ENCODE results near the gene SPDYE4.

The SPDYE4 gene

DNA sequence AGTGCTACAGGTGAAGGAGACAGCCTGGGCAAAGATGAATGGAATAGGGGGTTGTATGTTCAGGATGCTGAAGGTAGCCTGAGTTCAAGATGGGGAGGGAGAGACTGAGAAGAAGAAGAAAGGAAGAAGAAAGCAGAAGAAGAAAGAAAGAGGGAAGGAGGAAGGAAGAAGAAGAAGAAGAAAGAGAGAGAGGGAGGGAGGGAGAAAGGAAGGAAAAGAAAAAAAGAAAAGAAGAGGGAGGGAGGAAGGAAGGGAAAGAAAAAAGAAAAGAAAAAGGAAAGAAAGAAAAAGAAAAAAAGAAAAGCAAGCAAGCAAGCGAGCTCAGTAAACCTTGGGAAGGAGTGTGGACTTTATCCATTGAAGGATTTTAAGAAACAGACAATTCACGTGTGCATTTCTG is 21.6 kb downstream of the SPDYE4 start:
- no peak for DNase-seq

DNA sequence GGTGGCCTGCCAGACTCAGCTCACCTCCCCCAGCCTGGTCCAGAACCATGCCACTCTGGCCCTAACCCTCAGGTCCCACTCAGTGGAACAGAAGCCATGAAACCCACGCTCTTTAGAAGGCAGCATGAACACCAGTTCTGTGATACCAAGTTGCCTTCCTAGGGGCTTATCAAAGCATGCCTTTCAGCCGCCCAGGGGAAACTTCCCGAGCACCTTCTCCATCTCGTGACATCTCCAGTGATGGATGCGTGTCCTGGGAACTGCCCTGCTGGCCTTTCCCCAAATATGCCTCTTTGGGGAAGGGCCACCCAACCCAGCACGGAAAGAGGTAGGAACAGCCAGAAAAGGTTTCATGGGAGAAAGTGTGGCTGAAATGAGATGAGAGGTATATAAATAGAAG is 22.0 kb downstream of the SPDYE4 start:
- no peak for DNase-seq

DNA sequence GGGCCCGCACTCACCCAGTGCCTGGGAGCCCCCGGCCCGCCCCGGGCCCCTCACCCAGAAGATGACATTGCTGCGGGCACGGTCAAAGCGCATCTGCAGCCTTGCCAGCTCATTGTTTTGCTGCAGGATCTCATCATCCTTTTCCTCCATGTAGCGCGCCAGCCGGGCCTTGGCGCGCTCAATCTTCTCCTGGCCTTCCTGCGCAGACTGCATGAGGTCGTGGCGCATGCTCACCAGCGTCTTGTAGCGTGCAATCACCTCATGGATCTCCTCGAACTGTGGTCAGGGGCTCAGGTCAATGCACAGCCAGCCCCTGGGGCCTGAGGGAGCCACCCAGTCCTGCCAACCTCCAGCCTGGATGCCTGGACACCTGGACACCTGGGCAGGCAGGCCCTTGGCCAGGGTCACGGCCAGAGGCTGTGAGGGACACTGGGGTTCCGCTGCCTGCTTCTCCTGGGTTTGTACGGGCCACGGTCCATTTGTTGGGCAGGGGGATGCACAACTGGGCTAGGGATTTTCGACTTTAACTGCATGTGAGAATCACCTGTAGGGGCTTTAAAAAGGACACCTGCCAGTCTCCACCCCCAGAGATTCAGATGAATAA is 22.9 kb downstream of the SPDYE4 start:
- no peak for DNase-seq

DNA sequence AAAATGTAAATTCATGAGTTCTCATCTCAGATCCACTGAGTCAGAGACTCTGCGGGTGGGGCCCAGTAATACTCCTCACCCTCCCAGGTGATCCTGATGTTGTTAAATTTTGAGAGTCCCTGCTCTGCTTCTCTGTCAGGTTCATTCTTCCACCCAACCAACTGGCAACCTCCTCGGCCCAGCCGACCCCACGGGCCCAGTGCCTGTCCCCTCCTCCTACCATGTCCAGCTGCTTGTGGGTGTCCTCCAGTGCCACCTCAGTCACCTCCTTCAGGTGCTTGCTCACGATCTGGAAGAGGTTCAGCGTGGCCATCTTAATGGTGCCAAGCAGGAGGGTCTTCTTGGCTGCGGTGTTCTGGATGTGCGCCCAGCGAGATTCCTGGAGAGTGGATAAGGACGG is 23.5 kb downstream of the SPDYE4 start:
- DNase-seq = no peak

DNA sequence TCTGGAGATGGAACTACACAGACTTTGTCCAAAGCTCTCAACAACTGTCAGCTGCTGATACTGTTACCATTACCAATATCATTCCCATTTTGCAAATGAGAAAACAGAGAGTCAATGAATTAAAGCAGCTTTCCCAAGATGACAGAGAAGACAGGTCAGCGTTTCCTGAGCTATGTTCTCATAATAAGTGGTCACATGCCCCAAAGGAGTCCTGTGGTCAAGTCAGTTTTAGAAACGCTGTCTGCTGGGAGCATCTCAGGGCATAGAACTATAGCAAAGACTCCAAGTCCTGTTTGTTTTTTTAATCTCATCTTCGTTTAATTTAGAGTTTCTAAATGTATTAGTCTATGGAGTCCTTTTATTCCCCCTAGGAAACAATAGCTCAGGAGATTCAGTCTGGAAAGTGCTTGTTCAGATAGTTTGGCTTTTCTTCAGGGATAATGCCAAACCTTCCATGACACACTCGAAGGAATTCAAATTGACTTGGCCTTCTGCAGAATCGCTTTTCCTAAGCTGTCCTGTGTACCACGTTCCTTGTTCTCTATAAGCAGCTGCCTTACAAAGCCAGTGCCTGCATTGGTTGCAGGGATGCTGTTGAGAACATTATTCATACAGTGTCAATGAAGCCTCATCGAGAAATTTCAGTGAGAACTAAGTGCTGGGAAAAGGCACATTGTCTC is 25.8 kb downstream of the SPDYE4 start:
- DNase-seq = no peak

DNA sequence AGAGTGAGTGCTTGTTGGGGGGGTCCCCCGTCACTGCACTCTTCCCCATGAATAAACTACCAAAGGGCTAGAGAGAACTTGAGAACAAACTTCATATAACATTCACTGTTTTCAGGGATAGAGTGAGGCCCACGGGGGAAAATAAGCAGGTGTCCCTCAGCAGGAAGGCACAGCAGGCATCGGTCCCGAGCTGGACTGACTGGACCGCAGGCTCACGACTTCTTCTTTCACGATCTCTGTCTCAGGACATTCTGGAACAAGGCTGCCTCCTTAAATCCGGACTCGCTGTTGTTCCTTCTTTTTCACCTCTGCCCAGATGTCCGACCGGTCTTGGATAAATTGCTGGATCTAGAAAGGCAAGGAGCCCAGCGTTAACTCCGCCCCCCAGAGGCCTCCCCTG is 28.5 kb downstream of the SPDYE4 start:
- no peak for DNase-seq

DNA sequence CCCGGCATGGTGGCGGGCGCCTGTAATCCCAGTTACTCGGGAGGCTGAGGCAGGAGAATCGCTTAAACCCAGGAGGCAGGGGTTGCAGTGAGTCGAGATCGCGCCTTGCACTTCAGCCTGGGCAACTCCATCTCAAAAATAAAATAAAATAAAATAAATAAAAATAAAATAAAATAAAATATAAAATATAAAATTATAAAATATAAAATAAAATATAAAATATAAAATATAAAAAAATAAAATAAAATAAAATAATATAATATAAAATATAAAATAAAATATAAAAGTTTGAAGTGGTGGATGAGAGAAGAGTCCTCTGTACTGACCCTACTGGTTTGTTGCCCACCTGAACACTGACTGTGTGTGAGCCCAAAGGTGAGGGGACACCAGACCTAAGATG is 28.9 kb downstream of the SPDYE4 start:
- DNase-seq = no peak

DNA sequence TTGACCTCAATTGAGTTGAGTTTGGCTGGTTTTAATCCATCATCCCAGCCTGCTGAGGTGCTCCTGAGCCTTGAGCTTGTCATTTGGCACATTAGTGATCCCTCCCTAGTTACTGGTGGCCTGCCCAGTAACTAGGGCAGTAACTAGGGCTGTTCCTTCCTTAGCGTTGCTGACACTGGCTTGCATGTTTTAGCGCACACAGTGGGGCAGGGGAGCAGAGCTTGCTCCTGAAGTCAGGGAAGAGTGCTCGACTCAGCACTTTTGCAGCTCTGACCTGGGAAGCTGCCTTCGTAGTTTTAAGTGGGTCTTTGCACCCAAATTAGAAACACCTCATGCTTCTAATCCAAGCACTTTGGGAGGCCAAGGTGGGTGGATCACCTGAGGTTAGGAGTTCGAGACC is 29.4 kb downstream of the SPDYE4 start:
- DNase-seq = no peak

DNA sequence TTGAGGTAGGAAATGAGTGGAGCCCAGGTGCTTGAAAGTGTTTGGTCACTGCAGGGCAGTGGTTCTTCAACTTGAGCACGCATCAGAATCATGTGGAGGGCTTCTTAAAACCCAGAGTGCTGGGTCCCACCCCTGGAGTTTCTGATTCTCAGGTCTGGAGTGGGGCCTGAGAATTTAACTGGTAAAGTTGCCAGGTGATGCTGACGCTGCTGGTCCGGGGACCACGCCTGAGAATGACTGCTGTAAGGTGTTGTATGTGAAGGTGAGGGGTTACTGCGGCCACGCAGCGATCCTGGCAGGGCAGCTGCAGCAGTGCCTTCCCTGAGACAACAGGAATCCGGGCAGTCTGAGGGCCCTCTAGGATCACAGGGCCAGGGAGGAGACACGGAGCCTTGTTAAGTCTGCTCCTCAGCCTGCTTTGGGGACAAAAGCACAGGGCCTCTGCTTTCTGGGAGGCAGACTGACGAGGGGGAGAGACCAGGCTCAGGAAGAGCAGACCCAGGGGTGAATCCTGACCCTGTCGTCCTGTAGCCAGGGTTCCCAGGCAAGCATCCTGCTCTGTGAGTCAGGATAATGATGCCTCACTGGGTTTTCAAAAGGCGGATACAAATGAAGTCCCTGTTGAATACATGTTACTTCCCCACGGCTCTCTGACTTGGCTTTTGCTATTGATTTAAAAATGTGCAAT is 30.0 kb downstream of the SPDYE4 start:
- DNase-seq = no peak

DNA sequence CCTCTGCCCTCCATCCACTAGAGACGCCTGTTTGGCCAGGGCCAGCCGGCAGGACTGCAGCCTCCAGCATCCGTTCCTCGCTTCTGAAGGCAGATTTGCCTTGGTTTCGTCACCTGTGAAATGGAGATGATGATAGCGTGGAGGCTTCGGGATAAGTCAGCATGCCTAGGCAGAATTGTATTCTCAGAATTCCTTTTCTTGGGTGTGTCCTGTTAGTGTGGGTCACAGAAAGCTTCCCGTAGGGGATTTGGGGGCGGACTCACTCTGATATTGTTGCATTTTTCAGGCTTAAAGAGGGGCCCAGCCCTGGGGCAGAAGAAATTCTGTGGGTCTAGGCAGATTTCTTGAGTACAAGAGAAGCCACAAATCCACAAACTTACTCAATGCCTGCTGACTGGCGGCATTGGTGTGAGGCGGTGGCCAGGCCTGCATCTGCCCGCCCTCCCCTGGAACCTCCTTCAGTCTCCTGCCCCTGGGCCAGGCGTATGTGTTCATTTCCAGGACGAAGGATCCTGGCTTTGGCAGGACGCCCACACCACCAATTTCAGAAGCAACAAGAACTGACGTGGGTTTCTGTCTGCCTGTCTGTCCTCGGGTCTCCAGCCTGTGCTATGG is 31.3 kb downstream of the SPDYE4 start:
- peak; percentile 44 for DNase-seq

DNA sequence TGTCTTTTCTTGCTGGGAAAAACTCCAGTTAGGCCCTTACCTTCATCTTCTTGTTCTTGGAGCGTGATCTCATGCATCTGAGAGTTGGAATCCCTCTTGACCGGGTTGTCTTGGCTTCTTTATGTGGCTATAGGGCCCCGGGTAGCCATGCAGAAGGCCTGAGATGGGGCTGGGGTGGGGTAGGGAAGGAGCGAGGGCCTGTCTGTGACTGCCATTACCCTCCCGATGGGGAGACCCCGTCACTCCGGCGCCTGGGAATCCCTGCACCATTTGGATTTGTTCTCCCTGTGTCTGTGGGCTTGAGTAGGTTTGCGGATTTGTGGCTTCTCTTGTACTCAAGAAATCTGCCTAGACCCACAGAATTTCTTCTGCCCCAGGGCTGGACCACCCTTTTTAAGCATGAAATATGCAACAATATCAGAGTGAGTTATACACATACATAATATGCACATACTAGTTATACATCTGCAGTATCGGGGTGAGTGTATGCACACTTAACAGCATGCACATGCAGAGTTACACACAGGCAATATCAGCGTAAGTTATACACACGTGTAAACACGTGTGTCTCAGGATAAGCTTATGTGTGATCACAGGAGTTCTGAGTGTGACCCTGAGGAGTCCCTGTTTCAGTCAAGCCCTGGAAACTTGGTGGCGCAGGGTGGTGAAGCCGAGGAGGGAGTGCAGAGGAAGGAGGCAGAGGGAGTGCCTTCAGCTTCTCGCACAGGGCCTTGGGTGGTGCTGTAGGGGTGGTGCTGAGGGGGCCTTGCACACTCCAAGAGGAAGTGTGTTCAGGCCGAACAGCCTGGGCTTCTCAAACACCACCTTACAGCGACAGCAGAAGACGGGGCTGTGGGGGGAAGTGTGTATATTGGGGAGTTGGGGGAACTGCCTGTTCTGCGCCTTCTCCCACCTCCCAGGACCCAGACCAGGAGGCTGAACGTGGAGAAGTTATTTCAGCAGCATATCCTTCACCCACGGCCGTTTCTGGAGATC is 32.2 kb downstream of the SPDYE4 start:
- DNase-seq = peak; percentile 43

DNA sequence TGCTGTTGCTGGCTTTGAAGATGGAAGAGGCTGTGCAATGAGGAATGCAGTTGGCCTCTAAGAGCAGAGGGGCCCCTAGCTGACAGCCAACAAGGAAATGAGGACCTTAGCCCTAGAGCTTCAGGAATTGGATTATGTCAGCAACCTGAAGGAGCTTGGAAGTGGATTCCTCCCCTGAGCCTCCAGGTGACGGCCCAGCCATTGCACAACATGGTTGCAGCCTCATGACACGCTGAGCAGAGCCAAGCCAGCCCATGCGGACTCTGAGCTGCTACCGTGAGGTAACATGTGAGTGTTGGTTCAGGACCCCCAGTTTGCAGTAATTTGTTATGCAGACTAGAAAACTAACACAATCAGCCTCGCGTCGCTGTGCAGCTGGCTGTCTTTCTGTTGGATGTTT is 33.9 kb downstream of the SPDYE4 start:
- no peak for DNase-seq

DNA sequence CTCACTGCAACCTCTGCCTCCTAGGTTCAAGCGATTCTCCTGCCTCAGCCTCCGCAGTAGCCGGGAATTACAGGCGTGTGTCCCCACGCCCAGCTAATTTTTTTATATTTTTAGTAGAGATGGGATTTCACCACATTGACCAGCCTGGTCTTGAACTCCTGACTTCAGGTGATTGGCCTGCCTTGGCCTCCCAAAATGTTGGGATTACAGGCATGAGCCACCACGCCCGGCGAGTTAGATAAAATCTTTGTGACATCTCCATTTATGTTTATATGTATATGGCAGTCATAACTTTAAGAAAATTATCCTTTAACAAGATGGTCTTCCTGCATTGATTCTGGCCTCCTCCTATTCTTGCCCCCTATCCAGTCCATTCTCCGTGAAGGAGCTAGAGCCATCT is 37.8 kb downstream of the SPDYE4 start:
- no peak for DNase-seq

DNA sequence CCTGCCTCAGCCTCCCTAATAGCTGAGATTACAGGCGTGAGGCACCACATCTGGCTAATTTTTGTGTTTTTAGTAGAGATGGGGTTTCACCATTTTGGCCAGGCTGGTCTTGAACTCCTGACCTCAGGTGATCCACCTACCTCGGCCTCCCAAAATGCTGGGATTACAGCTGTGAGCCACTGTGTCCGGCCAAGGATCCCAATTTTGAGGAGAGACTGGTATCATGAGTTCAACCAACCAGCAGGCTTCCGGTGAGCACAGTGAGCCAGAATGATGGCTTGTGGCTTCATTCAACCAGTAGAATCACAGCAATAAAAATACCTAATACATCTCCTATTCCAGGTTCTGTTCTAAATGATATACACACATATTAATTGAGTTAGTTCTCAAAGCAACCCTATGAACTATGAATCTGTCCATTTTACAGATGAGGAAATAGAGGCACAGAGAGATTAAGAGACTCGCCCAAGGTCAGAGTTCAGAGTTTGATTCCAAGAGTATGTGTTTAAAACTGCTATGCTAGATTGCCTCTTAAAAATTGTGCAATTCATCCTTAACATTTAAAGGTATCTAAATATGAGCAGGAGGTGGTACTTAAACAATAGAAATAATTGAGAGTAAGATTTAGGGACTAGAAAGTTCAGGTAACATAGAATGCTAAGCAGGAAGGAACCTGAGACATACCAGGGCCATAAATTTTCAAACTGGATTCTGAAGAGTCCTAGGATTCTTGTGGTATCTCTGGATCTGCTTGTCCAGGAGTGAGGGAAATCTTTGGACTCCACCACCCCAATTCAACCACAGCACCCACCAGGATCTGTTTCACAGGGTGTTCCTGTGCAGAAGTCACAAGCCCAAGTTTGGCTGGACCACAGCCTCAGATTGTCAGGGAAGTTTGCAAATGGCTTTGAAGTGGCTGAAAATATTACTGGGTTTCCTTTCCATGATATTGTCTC is 38.8 kb downstream of the SPDYE4 start:
- DNase-seq = no peak

DNA sequence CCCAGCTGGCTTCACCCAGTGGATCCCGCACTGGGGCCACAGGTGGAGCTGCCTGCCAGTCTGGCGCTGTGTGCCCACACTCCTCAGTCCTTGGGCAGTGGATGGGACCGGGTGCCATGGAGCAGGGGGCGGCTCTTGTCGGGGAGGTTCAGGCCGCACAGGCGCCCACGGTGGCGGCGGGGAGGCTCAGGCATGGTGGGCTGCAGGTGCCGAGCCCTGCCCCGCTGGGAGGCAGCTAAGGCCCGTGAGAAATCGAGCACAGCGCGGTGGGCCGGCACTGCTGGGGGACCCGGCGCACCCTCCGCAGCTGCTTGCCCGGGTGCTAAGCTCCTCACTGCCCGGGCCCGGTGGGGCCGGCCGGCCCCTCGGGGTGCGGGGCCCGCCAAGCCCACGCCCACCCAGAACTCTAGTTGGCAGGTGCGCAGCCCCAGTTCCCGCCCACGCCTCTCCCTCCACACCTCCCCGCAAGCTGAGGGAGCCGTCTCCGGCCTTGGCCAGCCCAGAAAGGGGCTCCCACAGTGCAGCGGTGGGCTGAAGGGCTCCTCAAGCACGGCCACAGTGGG is 40.3 kb downstream of the SPDYE4 start:
- no peak for DNase-seq

DNA sequence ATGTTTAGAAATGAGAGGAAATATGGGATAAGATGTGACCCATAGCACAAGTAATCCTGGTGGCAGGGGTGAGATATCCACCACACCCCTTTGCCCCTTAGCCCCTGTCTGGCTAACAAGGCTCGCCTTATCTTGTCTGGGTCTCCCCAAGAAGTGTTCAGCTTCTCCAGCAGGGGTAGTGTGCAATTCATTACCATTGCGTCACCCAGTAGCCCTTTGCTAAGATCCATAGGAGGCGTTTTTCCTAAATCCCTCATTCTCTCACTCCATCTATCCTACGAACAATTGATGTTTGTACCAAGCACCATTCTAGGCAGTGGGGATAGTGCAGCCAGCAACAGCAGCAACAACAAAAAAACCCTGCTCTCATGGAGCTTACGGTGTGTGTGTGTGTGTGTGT is 44.5 kb downstream of the SPDYE4 start:
- no peak for DNase-seq

DNA sequence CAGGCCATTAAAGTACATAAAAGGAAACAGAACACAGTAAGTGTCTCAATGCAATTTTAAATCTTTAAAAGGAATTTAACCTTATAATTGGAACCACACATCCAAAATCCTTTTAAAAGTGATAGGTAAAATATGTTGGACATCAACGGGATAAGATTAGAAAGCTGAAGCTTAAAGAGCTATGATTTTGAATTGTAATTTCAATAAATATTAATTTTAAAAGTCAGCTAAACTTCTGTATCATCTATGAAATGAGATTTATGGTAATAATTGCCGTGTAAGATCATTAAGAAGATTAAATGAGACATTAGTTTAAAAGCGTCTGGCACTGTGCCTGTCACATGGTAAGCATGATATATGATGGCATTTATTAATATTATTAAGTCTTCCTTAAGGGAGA is 45.0 kb downstream of the SPDYE4 start:
- no peak for DNase-seq

DNA sequence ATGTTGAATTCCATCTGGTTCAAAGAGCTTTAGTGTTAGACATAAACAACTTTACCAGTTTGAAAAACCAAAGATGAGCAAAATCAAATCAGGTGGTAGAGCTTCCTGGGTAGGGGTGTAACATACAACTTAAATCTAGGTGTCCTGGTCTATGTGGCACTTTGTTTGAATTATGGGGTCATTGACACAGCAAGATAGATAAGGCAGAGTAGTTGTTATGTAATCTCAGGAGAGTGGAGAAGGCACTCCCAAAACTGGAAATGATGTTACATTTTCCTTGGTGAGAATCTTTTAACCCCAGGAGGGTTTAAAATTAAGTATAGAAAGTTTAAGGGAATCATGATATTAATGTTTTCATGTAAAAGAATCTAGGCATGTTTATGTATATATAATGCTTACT is 45.6 kb downstream of the SPDYE4 start:
- DNase-seq = no peak

DNA sequence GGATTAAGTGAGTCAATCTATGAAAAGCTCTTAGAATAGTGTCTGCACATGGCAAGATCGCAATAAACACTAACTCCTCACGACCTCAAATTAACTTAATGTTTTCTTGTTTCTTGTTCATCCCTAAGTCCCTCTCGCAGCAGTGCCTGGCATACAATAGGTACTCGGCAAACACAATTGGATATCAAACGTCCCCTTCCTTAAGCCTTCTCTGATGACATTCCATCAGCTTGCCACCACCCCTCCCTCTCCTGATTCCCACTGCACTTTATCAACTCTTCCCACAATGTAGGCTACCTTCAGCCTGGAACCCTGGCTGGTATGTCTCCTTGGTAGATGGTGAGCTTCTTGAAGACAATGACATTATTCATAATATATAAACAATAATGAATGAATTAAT is 47.1 kb downstream of the SPDYE4 start:
- peak; percentile 12 for DNase-seq

DNA sequence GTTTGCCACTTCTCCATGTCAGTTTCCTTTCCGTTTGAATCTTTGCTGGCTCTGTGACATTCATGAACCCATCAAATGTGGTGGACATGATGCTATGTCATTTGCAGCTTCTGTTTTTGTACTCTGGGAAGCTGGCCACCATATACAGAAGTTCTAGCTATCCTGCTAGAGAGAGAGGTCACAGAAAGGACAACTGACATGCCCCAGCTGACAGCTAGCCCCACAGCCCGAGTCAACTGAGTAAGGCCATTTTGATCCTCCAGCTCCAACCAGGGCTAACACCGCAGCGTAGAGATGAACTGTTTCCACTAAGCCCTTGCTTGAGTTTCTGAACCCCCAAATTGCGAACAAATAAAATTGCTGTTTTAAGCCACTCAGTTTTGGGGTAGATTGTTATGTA is 47.5 kb downstream of the SPDYE4 start:
- no peak for DNase-seq

DNA sequence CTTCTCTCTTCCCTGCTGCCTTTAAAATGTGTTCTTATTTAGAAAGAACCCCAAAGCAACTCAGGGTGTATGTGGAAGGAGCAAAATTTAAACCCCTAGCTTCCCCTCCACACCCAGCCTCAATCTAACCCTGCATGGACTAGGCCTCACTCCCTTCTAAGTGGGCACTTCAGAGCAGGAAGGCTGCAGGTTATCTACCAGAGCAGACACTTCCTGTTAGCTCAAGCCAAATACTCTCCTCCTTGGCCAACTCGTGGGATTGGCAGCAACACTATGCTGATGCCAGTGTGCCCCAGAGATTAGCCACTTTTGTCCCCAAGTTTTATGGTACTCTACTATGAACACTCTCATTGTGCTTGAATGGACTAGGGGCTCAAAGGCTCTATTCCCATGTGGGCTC is 49.3 kb downstream of the SPDYE4 start:
- peak; percentile 2 for DNase-seq
